Measurements from ENCODE around the gene KCTD15. TPM values are rescaled to one million over a fixed set of nuclear protein-coding genes. Genes with fewer than 3 reads are reported as not detected.

Gene KCTD15
- total RNA-seq, 4 donors from 2014 or later: 91.3 to 117 (median 95.0) TPM

GRCh38 chr19:33849551-33850147 lies 53.0 kb downstream of the KCTD15 start:
- Histone ChIP-seq H3K36me3 (no peaks in the 10 kb centered on the region), H3K4me1 (no peaks in the 10 kb centered on the region), H3K4me3 (no peak overlapping the region), H3K27me3 (peaks cover 0 to 17% (median 0%) of the 10 kb centered on the region in 4 donors), H3K9me3 (peaks cover 0 to 6% (median 1%) of the 10 kb centered on the region in 4 donors), H3K27ac (replicated peaks in 1 of 4) (no peak overlapping the region)
- no peak for DNase-seq (ENCODE audit: extremely low spot score)
- intact Hi-C loops (cut with DNase I): no loop called here
- 96% methylated on average over 3 of the region's 5 CpGs for WGBS
- TF ChIP-seq EP300 (IDR thresholded peaks at IDR 0.05): no peak
- TF ChIP-seq CTCF (IDR thresholded peaks at IDR 0.05): no peak
- TF ChIP-seq POLR2A (IDR thresholded peaks at IDR 0.05; ENCODE audit: low read depth): no peak
- no peak for TF ChIP-seq POLR2AphosphoS5 (IDR thresholded peaks at IDR 0.05)

- TF ChIP-seq CTCF (IDR thresholded peaks at IDR 0.05) (no peak), POLR2AphosphoS5 (IDR thresholded peaks at IDR 0.05) (no peak), POLR2A (IDR thresholded peaks at IDR 0.05; ENCODE audit: low read depth) (no peak), EP300 (IDR thresholded peaks at IDR 0.05) (no peak)
- Histone ChIP-seq H3K4me1 (peaks cover 0 to 3% (median 0%) of the 10 kb centered on the region in 4 donors), H3K27ac (replicated peaks in 1 of 4) (no peak overlapping the region), H3K27me3 (peaks cover 0 to 1% (median 0%) of the 10 kb centered on the region in 4 donors), H3K36me3 (no peaks in the 10 kb centered on the region), H3K9me3 (no peaks in the 10 kb centered on the region), H3K4me3 (no peak overlapping the region)
- DNase-seq (ENCODE audit: extremely low spot score): no peak
- intact Hi-C loops (cut with DNase I): no loop called here
- 92% methylated on average over 16 of the region's 17 CpGs for WGBS
Observed at GRCh38 chr19:33859016-33859415, 62.3 kb downstream of the KCTD15 start.

GRCh38 chr19:33860312-33861090 lies 63.8 kb downstream of the KCTD15 start:
- no peak for DNase-seq (ENCODE audit: extremely low spot score)
- TF ChIP-seq CTCF (IDR thresholded peaks at IDR 0.05): no peak
- TF ChIP-seq EP300 (IDR thresholded peaks at IDR 0.05): no peak
- no peak for TF ChIP-seq POLR2A (IDR thresholded peaks at IDR 0.05; ENCODE audit: low read depth)
- no peak for TF ChIP-seq POLR2AphosphoS5 (IDR thresholded peaks at IDR 0.05)
- Histone ChIP-seq H3K4me3 (no peak overlapping the region), H3K27me3 (no peaks in the 10 kb centered on the region), H3K4me1 (peaks cover 0 to 3% (median 0%) of the 10 kb centered on the region in 4 donors), H3K9me3 (no peaks in the 10 kb centered on the region), H3K27ac (replicated peaks in 1 of 4) (no peak overlapping the region), H3K36me3 (no peaks in the 10 kb centered on the region)
- intact Hi-C loops (cut with DNase I): no loop called here
- 77% methylated on average over 10 of the region's 10 CpGs for WGBS

GRCh38 chr19:33861950-33862349 lies 65.3 kb downstream of the KCTD15 start:
- Histone ChIP-seq H3K4me1 (peaks cover 0 to 3% (median 0%) of the 10 kb centered on the region in 4 donors), H3K27ac (replicated peaks in 1 of 4) (no peak overlapping the region), H3K4me3 (no peak overlapping the region), H3K36me3 (no peaks in the 10 kb centered on the region), H3K27me3 (no peaks in the 10 kb centered on the region), H3K9me3 (no peaks in the 10 kb centered on the region)
- intact Hi-C loops (cut with DNase I): no loop called here
- no peak for DNase-seq (ENCODE audit: extremely low spot score)
- no CpG with 5 or more reads among the region's 3 CpGs for WGBS
- TF ChIP-seq POLR2A (IDR thresholded peaks at IDR 0.05; ENCODE audit: low read depth) (no peak), POLR2AphosphoS5 (IDR thresholded peaks at IDR 0.05) (no peak), EP300 (IDR thresholded peaks at IDR 0.05) (no peak)

GRCh38 chr19:33862981-33863380 lies 66.3 kb downstream of the KCTD15 start:
- no peak for TF ChIP-seq POLR2AphosphoS5 (IDR thresholded peaks at IDR 0.05)
- TF ChIP-seq EP300 (IDR thresholded peaks at IDR 0.05): no peak
- intact Hi-C loops (cut with DNase I): no loop called here

More at GRCh38 chr19:33862981-33863380, 66.3 kb downstream of the KCTD15 start:
- peak; percentile 78 for DNase-seq (ENCODE audit: extremely low spot score)
- 64% methylated on average over 4 of the region's 4 CpGs for WGBS
- Histone ChIP-seq H3K27me3 (no peaks in the 10 kb centered on the region), H3K36me3 (no peaks in the 10 kb centered on the region), H3K9me3 (no peaks in the 10 kb centered on the region), H3K4me1 (peaks cover 4 to 7% (median 5%) of the 10 kb centered on the region in 4 donors), H3K27ac (replicated peaks in 1 of 4) (no peak overlapping the region), H3K4me3 (no peak overlapping the region)

Data from esophagus muscularis mucosa (tissue), 4 donors.